GM12865 (cell line): ENCODE results near the gene NFATC2.
"Not testable (repeated sequence)": the region's sequence is repeated elsewhere in the genome, so short reads cannot be mapped to it uniquely, and the experiment has no call there.

Source experiments
- DNase-seq: peaks from one replicate; pipeline ENCODE4 v3.0.0; 2010; ENCODE audit warnings: low read depth
- H3K4me3 ChIP-seq: 2 replicates; pipeline ENCODE4 v1.5.1; 2011; ENCODE audit warnings: mild to moderate bottlenecking, low read depth, low read length, control low read depth
- CTCF ChIP-seq: IDR thresholded peaks from 2 replicates; pipeline ENCODE4 v1.5.1; 2011; ENCODE audit warnings: low read length, control low read depth, low read depth, inconsistent platforms; ENCODE audit not compliant: insufficient read depth; ENCODE audit errors: missing control alignments

The NFATC2 gene

GRCh38 chr20:51469046-51469445, 73.5 kb downstream of the NFATC2 start:
- no peak for DNase-seq
- TF ChIP-seq CTCF, result no peak
- no peak overlapping the region for H3K4me3 ChIP-seq

DNA sequence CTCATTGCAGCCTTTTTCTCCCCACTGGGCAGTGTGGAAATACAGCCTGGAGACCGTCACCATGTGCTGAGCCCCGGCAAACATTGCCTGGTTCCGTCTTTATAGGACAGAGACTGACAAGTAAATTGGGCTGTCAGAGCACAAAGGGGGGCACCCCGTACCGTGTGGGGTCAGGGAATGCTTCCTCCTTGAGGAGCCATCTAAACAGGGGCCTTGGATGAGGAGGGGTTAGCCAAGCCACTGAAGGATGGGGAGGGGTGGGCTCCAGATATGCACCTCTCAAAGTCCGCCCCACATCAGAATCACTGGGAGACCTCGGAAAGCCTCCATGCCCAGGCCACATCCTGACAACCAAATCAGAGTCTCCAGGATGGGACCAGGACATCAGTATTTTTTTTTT, 73.9 kb downstream of the NFATC2 start:
- H3K4me3 ChIP-seq, result no peak overlapping the region
- no peak for TF ChIP-seq CTCF
- DNase-seq, result no peak

GRCh38 chr20:51467956-51468626, 74.4 kb downstream of the NFATC2 start:
- H3K4me3 ChIP-seq, result no peak overlapping the region
- no peak for TF ChIP-seq CTCF
- DNase-seq, result no peak

GRCh38 chr20:51463998-51464397, 78.5 kb downstream of the NFATC2 start:
- no peak for TF ChIP-seq CTCF
- H3K4me3 ChIP-seq, result no peak overlapping the region
- no peak for DNase-seq

GRCh38 chr20:51463560-51463959, 79.0 kb downstream of the NFATC2 start:
- no peak for DNase-seq
- TF ChIP-seq CTCF, result no peak
- H3K4me3 ChIP-seq, result no peak overlapping the region

DNA sequence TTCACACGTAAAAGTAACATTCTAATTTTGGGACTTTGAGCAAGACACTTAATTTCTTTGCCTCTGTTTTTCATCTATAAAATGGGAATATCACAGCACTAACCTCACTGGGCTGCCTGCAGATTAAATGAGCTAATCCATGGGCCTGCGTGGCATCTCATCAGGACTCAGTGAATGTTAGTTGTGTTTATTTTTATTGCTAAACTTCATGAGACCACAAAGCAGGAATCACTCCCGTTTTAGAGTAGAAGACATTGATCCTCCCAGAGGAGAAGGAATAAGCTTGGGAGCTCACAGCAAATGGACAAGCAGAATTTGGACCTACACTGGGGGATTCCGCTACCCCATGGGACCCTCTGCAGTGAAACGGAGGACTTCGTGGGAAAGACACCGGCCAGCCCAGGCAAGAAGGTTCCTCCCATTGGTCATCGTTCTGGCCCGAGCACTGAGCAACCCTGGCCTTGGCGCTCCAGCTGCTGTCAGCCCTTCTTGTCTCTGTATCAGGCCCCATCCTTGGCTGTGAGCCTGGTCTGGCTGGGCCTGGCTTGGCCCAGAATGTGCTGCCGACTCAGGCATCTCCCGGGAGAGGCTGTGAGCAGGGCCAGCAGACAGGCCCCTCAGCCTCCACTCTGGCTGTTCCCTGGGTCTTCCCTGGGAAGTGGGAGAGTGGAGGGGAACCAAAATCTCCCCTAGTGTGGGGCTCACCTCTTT, 79.8 kb downstream of the NFATC2 start:
- DNase-seq, result no peak
- TF ChIP-seq CTCF, result no peak
- H3K4me3 ChIP-seq, result no peak overlapping the region

DNA sequence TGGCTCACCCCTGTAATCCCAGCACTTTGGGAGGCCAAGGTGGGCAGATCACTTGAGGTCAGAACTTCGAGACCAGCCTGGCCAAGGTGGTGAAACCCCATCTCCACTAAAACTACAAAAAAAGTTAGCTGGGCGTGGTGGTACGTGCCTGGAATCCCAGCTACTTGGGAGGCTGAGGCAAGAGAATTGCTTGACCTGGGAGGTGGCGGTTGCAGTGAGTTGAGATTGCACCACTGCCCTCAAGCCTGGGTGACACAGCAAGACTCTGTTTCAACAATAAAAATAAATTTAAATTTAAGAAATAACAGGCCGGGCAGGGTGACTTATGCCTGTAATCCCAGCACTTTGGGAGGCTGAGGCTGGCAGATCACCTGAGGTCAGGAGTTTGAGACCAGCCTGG, 80.7 kb downstream of the NFATC2 start:
- H3K4me3 ChIP-seq, DNase-seq: not testable (repeated sequence)
